ENCODE measurements around the gene FAM168B. TPM values are rescaled to one million over a fixed set of nuclear protein-coding genes. Genes with fewer than 3 reads are reported as not detected.

FAM168B gene
- polyA plus RNA-seq, 4 donors, result 25.5 to 78.7 (median 38.0) TPM

DNA sequence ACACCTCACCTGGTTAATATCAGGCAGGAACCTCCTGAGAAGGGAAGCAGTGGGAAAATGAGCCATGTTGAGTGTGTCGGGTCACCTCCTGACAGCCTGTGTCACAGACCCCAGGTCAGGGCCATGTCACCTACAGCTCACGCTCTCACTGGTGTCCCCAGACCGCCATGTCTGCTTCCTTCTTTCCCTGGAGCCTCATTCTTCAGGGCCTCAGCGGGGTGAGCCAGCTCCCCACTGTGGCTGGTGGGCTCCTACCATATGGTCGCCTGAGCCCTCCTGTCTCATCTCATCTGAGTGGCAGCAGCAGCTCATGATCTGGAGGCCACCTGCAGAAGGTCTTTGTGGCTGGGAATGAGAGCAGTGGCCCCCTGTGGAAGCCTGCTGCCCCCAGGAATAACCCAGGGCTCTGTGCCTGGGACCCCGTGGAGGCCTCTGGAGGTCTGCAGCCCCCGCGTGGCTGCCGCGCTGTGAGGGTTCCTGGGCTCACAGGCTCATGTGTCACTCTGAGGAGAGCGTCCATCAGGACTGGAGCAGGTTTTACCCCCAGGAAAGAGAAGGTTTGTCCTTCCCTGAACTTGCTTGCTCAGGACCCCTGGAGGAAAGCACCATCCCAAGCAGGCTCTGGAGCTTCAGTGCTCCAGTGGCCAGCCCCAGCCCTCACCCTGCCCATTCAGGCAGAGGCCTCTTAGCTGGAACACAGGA lies 56.4 kb downstream of the FAM168B start:
- WGBS, 3 donors, result 88 to 91% (median 89%) methylated on average over 11 of the region's 11 CpGs
- H3K27ac ChIP-seq (ENCODE audit: low read depth in 1 of 3, low read length in 2 of 3), result no peak overlapping the region

GRCh38 chr2:131036269-131036668 lies 57.0 kb downstream of the FAM168B start:
- WGBS, 3 donors, result 42 to 67% (median 63%) methylated on average over 6 of the region's 6 CpGs
- H3K27ac ChIP-seq (ENCODE audit: low read depth in 1 of 3, low read length in 2 of 3), result no peak overlapping the region
- no peaks in the 10 kb centered on the region for H3K4me1 ChIP-seq (ENCODE audit: control insufficient read depth in 3 of 3, insufficient read depth in 2 of 3, low read depth in 1 of 3, low read length in 2 of 3)
- peaks cover 15 to 63% (median 19%) of the 10 kb centered on the region in 3 donors for H3K27me3 ChIP-seq (ENCODE audit: control insufficient read depth in 3 of 3, insufficient read depth in 3 of 3, low read length in 3 of 3)
- no peak for DNase-seq
- no peaks in the 10 kb centered on the region for H3K9me3 ChIP-seq (ENCODE audit: control insufficient read depth in 2 of 2, insufficient read depth in 1 of 2, low read depth in 1 of 2, low read length in 1 of 2)
- H3K4me3 ChIP-seq (ENCODE audit: low read depth in 1 of 3, low read length in 3 of 3), result no peak overlapping the region
- FAIRE-seq, result no peak
- H3K36me3 ChIP-seq (ENCODE audit: control insufficient read depth in 3 of 3, insufficient read depth in 2 of 3, low read depth in 1 of 3, low read length in 3 of 3), result peaks cover 0 to 2% (median 0%) of the 10 kb centered on the region in 3 donors

More for the DNA sequence above, 56.4 kb downstream of the FAM168B start:
- Histone ChIP-seq H3K4me3 (ENCODE audit: low read depth in 1 of 3, low read length in 3 of 3) (no peak overlapping the region), H3K4me1 (ENCODE audit: control insufficient read depth in 3 of 3, insufficient read depth in 2 of 3, low read depth in 1 of 3, low read length in 2 of 3) (no peaks in the 10 kb centered on the region), H3K9me3 (ENCODE audit: control insufficient read depth in 2 of 2, insufficient read depth in 1 of 2, low read depth in 1 of 2, low read length in 1 of 2) (no peaks in the 10 kb centered on the region), H3K27me3 (ENCODE audit: control insufficient read depth in 3 of 3, insufficient read depth in 3 of 3, low read length in 3 of 3) (peaks cover 15 to 66% (median 19%) of the 10 kb centered on the region in 3 donors), H3K36me3 (ENCODE audit: control insufficient read depth in 3 of 3, insufficient read depth in 2 of 3, low read depth in 1 of 3, low read length in 3 of 3) (peaks cover 0 to 6% (median 0%) of the 10 kb centered on the region in 3 donors)
- DNase-seq (no peak), FAIRE-seq (no peak)

DNA sequence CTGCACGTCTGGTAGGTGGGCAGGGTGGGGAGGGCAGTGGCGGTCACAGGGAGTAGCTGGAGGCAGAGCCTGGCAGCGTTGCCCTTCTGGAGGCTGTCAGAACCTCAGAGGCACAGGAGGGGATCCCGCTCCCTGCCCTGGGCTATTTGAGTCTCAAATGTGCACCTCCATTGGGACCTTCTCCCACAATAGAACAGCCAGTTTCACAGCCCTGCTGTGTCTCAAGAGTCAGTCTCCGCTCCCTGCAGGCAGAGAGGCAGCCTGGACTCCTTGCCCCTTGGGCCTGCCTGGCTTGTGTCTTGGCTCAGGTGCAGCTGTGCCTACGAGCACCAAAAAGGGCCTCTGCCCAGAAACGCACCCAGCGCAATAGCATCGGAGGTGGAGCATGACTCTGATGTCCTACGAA lies 57.4 kb downstream of the FAM168B start:
- H3K4me1 ChIP-seq (ENCODE audit: control insufficient read depth in 3 of 3, insufficient read depth in 2 of 3, low read depth in 1 of 3, low read length in 2 of 3), result no peaks in the 10 kb centered on the region
- DNase-seq (no peak), FAIRE-seq (no peak)
- H3K4me3 ChIP-seq (ENCODE audit: low read depth in 1 of 3, low read length in 3 of 3), result peak overlapping the region in 1 of 3 donors; percentile 5
- no peaks in the 10 kb centered on the region for H3K9me3 ChIP-seq (ENCODE audit: control insufficient read depth in 2 of 2, insufficient read depth in 1 of 2, low read depth in 1 of 2, low read length in 1 of 2)
- H3K36me3 ChIP-seq (ENCODE audit: control insufficient read depth in 3 of 3, insufficient read depth in 2 of 3, low read depth in 1 of 3, low read length in 3 of 3), result no peaks in the 10 kb centered on the region
- no peak overlapping the region for H3K27ac ChIP-seq (ENCODE audit: low read depth in 1 of 3, low read length in 2 of 3)
- peaks cover 15 to 59% (median 19%) of the 10 kb centered on the region in 3 donors for H3K27me3 ChIP-seq (ENCODE audit: control insufficient read depth in 3 of 3, insufficient read depth in 3 of 3, low read length in 3 of 3)
- 51 to 69% (median 64%) methylated on average over 10 of the region's 10 CpGs for whole genome bisulfite sequencing, 3 donors

GRCh38 chr2:131035112-131035825 lies 58.0 kb downstream of the FAM168B start:
- Histone ChIP-seq H3K4me1 (ENCODE audit: control insufficient read depth in 3 of 3, insufficient read depth in 2 of 3, low read depth in 1 of 3, low read length in 2 of 3) (no peaks in the 10 kb centered on the region), H3K9me3 (ENCODE audit: control insufficient read depth in 2 of 2, insufficient read depth in 1 of 2, low read depth in 1 of 2, low read length in 1 of 2) (no peaks in the 10 kb centered on the region), H3K27me3 (ENCODE audit: control insufficient read depth in 3 of 3, insufficient read depth in 3 of 3, low read length in 3 of 3) (peaks cover 15 to 53% (median 17%) of the 10 kb centered on the region in 3 donors), H3K4me3 (ENCODE audit: low read depth in 1 of 3, low read length in 3 of 3) (peak overlapping the region in 2 of 3 donors; percentile 5 to 41), H3K36me3 (ENCODE audit: control insufficient read depth in 3 of 3, insufficient read depth in 2 of 3, low read depth in 1 of 3, low read length in 3 of 3) (no peaks in the 10 kb centered on the region), H3K27ac (ENCODE audit: low read depth in 1 of 3, low read length in 2 of 3) (no peak overlapping the region)
- WGBS, 3 donors, result 8 to 23% (median 18%) methylated on average over 33 to 65 of the region's 65 CpGs
- FAIRE-seq (no peak), DNase-seq (no peak)

DNA sequence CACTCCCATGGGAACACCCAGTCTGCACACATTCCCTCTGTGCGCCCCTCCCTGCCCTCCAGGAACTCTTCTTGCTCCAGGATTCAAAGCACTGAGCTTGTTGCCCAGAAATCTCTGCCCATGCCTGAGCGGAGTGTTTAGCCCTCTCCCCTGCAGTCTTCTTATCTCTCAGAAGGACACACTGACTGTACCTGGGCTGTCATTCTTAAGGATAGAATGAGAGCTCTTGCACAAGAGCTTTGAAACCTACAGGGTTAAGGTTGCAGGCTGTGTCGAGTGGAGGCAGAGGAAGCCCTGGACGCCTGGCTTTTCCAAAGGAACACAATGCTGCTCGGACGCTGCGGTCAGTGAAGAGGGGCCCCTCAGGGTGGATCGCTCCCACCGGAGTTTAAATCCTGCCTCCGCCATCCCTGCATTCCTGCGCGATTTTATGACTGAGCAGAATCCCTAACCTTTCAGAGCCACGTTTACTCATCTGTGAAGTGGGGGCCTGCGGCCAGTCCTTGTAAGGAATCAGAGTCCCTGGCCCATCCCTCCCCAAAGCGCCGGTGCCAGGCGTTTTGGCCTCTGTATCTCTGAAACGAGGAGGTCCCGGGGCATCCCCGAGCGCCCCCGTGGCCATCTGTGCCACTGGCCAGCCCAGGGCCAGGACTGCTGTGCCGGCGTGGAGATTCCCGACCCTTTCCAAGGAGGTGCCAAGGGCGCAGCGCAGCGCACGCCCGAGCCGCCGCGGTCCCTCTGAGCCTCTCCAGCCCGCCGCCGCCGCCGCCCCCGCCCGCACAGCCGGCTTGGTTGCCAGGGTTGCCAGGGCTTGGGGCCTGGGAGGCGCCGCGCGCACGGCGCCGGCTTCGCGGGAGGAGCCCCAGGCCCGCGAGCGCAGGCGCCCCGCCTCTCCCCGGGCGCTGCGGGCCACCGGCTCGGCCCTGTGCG lies 58.9 kb downstream of the FAM168B start:
- H3K4me1 ChIP-seq (ENCODE audit: control insufficient read depth in 3 of 3, insufficient read depth in 2 of 3, low read depth in 1 of 3, low read length in 2 of 3), result no peaks in the 10 kb centered on the region
- H3K27ac ChIP-seq (ENCODE audit: low read depth in 1 of 3, low read length in 2 of 3), result no peak overlapping the region
- no peaks in the 10 kb centered on the region for H3K36me3 ChIP-seq (ENCODE audit: control insufficient read depth in 3 of 3, insufficient read depth in 2 of 3, low read depth in 1 of 3, low read length in 3 of 3)
- peak overlapping the region in 2 of 3 donors; percentile 22 to 41 for H3K4me3 ChIP-seq (ENCODE audit: low read depth in 1 of 3, low read length in 3 of 3)
- DNase-seq (peak in 1 of 2 donors; percentile 28), FAIRE-seq (no peak)
- 2 to 9% (median 3%) methylated on average over 40 to 61 of the region's 61 CpGs for WGBS, 3 donors
- H3K9me3 ChIP-seq (ENCODE audit: control insufficient read depth in 2 of 2, insufficient read depth in 1 of 2, low read depth in 1 of 2, low read length in 1 of 2), result no peaks in the 10 kb centered on the region
- peaks cover 12 to 45% (median 12%) of the 10 kb centered on the region in 3 donors for H3K27me3 ChIP-seq (ENCODE audit: control insufficient read depth in 3 of 3, insufficient read depth in 3 of 3, low read length in 3 of 3)

DNA sequence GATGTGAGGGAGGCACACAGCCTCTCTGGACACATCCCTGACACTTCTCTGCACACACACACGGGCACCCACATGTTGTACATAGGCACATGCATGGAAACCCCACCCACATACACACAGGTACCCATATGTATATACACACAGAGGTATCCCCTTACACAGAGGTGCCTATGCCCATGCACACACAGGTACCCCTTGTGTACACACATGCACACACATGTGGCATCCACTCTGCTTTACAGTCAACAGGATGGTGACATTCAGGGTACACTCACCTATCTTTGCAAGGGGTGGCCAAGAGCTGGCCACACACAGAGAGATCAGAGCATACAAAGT lies 59.5 kb downstream of the FAM168B start:
- H3K4me3 ChIP-seq (ENCODE audit: low read depth in 1 of 3, low read length in 3 of 3), result no peak overlapping the region
- H3K4me1 ChIP-seq (ENCODE audit: control insufficient read depth in 3 of 3, insufficient read depth in 2 of 3, low read depth in 1 of 3, low read length in 2 of 3), result no peaks in the 10 kb centered on the region
- FAIRE-seq (no peak), DNase-seq (no peak)
- H3K27ac ChIP-seq (ENCODE audit: low read depth in 1 of 3, low read length in 2 of 3), result no peak overlapping the region
- WGBS, 3 donors, result 13 to 70% (median 67%) methylated on average over 1 of the region's 1 CpG
- no peaks in the 10 kb centered on the region for H3K36me3 ChIP-seq (ENCODE audit: control insufficient read depth in 3 of 3, insufficient read depth in 2 of 3, low read depth in 1 of 3, low read length in 3 of 3)
- H3K9me3 ChIP-seq (ENCODE audit: control insufficient read depth in 2 of 2, insufficient read depth in 1 of 2, low read depth in 1 of 2, low read length in 1 of 2), result no peaks in the 10 kb centered on the region
- peaks cover 12 to 41% (median 12%) of the 10 kb centered on the region in 3 donors for H3K27me3 ChIP-seq (ENCODE audit: control insufficient read depth in 3 of 3, insufficient read depth in 3 of 3, low read length in 3 of 3)

DNA sequence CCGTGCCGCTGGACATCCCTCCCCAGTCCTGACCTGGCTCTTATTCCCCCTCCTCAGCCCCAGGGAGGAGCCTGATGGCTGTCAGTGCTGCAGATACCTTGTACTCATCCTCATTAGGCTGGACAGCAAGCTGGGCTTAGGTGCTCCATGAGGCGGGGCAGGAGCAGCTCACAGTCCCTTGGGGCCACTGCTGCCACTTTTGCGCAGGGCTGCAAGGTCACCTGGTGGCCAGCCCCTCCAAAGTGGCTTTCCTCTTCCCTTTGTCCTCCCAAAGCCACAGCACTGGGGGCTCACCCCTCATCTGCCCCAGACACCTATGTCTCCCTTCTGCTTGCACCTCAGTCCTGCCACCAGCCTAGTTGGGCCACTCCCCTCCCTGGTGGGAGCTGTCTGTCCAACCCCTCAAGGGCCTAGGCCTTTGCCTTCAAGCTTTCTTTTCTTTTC lies 60.8 kb downstream of the FAM168B start:
- no peak overlapping the region for H3K27ac ChIP-seq (ENCODE audit: low read depth in 1 of 3, low read length in 2 of 3)
- H3K36me3 ChIP-seq (ENCODE audit: control insufficient read depth in 3 of 3, insufficient read depth in 2 of 3, low read depth in 1 of 3, low read length in 3 of 3), result no peaks in the 10 kb centered on the region
- FAIRE-seq, result no peak
- no peaks in the 10 kb centered on the region for H3K9me3 ChIP-seq (ENCODE audit: control insufficient read depth in 2 of 2, insufficient read depth in 1 of 2, low read depth in 1 of 2, low read length in 1 of 2)
- WGBS, 3 donors, result 71 to 89% (median 79%) methylated on average over 4 of the region's 4 CpGs
- no peak overlapping the region for H3K4me3 ChIP-seq (ENCODE audit: low read depth in 1 of 3, low read length in 3 of 3)
- H3K27me3 ChIP-seq (ENCODE audit: control insufficient read depth in 3 of 3, insufficient read depth in 3 of 3, low read length in 3 of 3), result peaks cover 12 to 32% (median 12%) of the 10 kb centered on the region in 3 donors
- H3K4me1 ChIP-seq (ENCODE audit: control insufficient read depth in 3 of 3, insufficient read depth in 2 of 3, low read depth in 1 of 3, low read length in 2 of 3), result no peaks in the 10 kb centered on the region
- DNase-seq, result no peak

GRCh38 chr2:131031875-131032274 lies 61.4 kb downstream of the FAM168B start:
- H3K36me3 ChIP-seq (ENCODE audit: control insufficient read depth in 3 of 3, insufficient read depth in 2 of 3, low read depth in 1 of 3, low read length in 3 of 3), result no peaks in the 10 kb centered on the region
- no peaks in the 10 kb centered on the region for H3K9me3 ChIP-seq (ENCODE audit: control insufficient read depth in 2 of 2, insufficient read depth in 1 of 2, low read depth in 1 of 2, low read length in 1 of 2)
- H3K27me3 ChIP-seq (ENCODE audit: control insufficient read depth in 3 of 3, insufficient read depth in 3 of 3, low read length in 3 of 3), result peaks cover 12 to 27% (median 12%) of the 10 kb centered on the region in 3 donors
- no peak for DNase-seq
- no peak for FAIRE-seq
- H3K4me1 ChIP-seq (ENCODE audit: control insufficient read depth in 3 of 3, insufficient read depth in 2 of 3, low read depth in 1 of 3, low read length in 2 of 3), result no peaks in the 10 kb centered on the region
- 72 to 76% (median 72%) methylated on average over 8 to 9 of the region's 9 CpGs for WGBS, 3 donors
- H3K4me3 ChIP-seq (ENCODE audit: low read depth in 1 of 3, low read length in 3 of 3), result no peak overlapping the region
- H3K27ac ChIP-seq (ENCODE audit: low read depth in 1 of 3, low read length in 2 of 3), result no peak overlapping the region
